IMR-90 (cell line): Measurements from ENCODE around the gene AMFR. TPM values are rescaled to one million over a fixed set of nuclear protein-coding genes. Genes with fewer than 3 reads are reported as not detected.

Experiments used
- ATAC-seq: fragments of 200-7000 bp; cut with Tn5 transposase; 2 replicates; pipeline ENCODE4 v1.9.1; 2020; ENCODE audit warnings: low read depth, mild to moderate bottlenecking, moderate library complexity
- BruUV-seq: library from RNA; stranded (reverse); fragments of 400-500 nt; replicated peaks from 2 replicates; lab custom pipeline; 2021; lab: Mats Ljungman, UMichigan
- CTCF ChIA-PET: fragments of 300-600 bp; formaldehyde crosslinking; extraction: SDS; loops from one replicate; lab custom pipeline; 2021; ENCODE audit warnings: antibody characterized with exemption; lab: Yijun Ruan, JAX
- POLR2A ChIA-PET: fragments of 300-600 bp; sonication (Branson Sonifier 250); formaldehyde crosslinking; loops from one replicate; lab custom pipeline; 2022; ENCODE audit warnings: antibody characterized with exemption; ENCODE audit not compliant: unreplicated experiment; lab: Charles Lee
- DNase-seq: peaks from one replicate; pipeline ENCODE4 v3.0.0; 2013
- H2AFZ ChIP-seq: replicated peaks from 2 replicates; pipeline ENCODE3; 2013; ENCODE audit warnings: low read length, mild to moderate bottlenecking; ENCODE audit not compliant: poor library complexity
- H2AK5ac ChIP-seq: 2 replicates; pipeline ENCODE4 v1.6.1; 2013; ENCODE audit warnings: low read depth, low read length, inconsistent platforms
- H2AK9ac ChIP-seq: replicated peaks from 2 replicates; pipeline ENCODE3; 2013; ENCODE audit warnings: mild to moderate bottlenecking, low read depth, low read length, moderate library complexity; ENCODE audit not compliant: poor library complexity
- H2BK120ac ChIP-seq: 2 replicates; pipeline ENCODE4 v1.6.1; 2013; ENCODE audit warnings: low read depth, low read length, inconsistent platforms
- H2BK15ac ChIP-seq: 3 replicates; pipeline ENCODE4 v1.6.1; 2013; ENCODE audit warnings: low read depth, low read length, inconsistent platforms
- H2BK20ac ChIP-seq: 2 replicates; pipeline ENCODE4 v1.6.1; 2013; ENCODE audit warnings: low read depth, mild to moderate bottlenecking, inconsistent platforms, low read length, moderate library complexity
- H2BK5ac ChIP-seq: 2 replicates; pipeline ENCODE4 v1.6.1; 2013; ENCODE audit warnings: mild to moderate bottlenecking, low read depth, low read length, inconsistent platforms; ENCODE audit not compliant: poor library complexity, severe bottlenecking
- H3K14ac ChIP-seq: replicated peaks from 2 replicates; pipeline ENCODE4 v1.6.1; 2013; ENCODE audit warnings: low read depth, low read length, inconsistent platforms
- H3K18ac ChIP-seq: 2 replicates; pipeline ENCODE4 v1.6.1; 2013; ENCODE audit warnings: low read depth, low read length, control low read depth
- H3K23ac ChIP-seq: 2 replicates; pipeline ENCODE4 v1.6.1; 2013; ENCODE audit warnings: low read depth, low read length, inconsistent platforms
- H3K27ac ChIP-seq: 2 replicates; pipeline ENCODE4 v1.5.1; 2013; ENCODE audit warnings: mild to moderate bottlenecking, control low read depth, low read length; ENCODE audit not compliant: insufficient read depth
- H3K27me3 ChIP-seq: 2 replicates; pipeline ENCODE4 v1.6.1; 2013; ENCODE audit warnings: low read length; ENCODE audit not compliant: control insufficient read depth, insufficient read depth
- H3K36me3 ChIP-seq: 2 replicates; pipeline ENCODE4 v1.6.1; 2013; ENCODE audit warnings: low read length, mixed read lengths; ENCODE audit not compliant: control insufficient read depth, insufficient read depth
- H3K4ac ChIP-seq: 2 replicates; pipeline ENCODE4 v1.6.1; 2013; ENCODE audit warnings: low read depth, low read length, inconsistent platforms
- H3K4me1 ChIP-seq: 2 replicates; pipeline ENCODE4 v1.6.1; 2013; ENCODE audit warnings: low read length, mixed read lengths; ENCODE audit not compliant: control insufficient read depth, insufficient read depth
- H3K4me2 ChIP-seq: 2 replicates; pipeline ENCODE4 v1.6.1; 2013; ENCODE audit warnings: low read depth, mild to moderate bottlenecking, control low read depth, low read length, moderate library complexity
- H3K4me3 ChIP-seq: 2 replicates; pipeline ENCODE4 v1.5.1; 2013; ENCODE audit warnings: low read depth, mild to moderate bottlenecking, control low read depth, low read length, moderate library complexity; ENCODE audit not compliant: insufficient read depth
- H3K56ac ChIP-seq: 2 replicates; pipeline ENCODE4 v1.6.1; 2013; ENCODE audit warnings: low read length, inconsistent platforms; ENCODE audit not compliant: insufficient read depth; ENCODE audit errors: extremely low read depth
- H3K79me1 ChIP-seq, 2 experiments: 2 replicates each; pipeline ENCODE4 v1.6.1; 2013; ENCODE audit warnings: low read length in 2 of 2, inconsistent platforms in 1 of 2, low read depth in 1 of 2
- H3K9ac ChIP-seq: 2 replicates; pipeline ENCODE4 v1.6.1; 2013; ENCODE audit warnings: low read depth, low read length, control low read depth
- H3K9me1 ChIP-seq: 2 replicates; pipeline ENCODE4 v1.6.1; 2013; ENCODE audit warnings: low read length, inconsistent platforms; ENCODE audit not compliant: insufficient read depth
- H3K9me3 ChIP-seq: 2 replicates; pipeline ENCODE4 v1.6.1; 2013; ENCODE audit warnings: low read length; ENCODE audit not compliant: control insufficient read depth, insufficient read depth
- H4K20me1 ChIP-seq: 2 replicates; pipeline ENCODE4 v1.6.1; 2013; ENCODE audit warnings: low read length, inconsistent platforms; ENCODE audit not compliant: insufficient read depth
- H4K5ac ChIP-seq: 2 replicates; pipeline ENCODE4 v1.6.1; 2013; ENCODE audit warnings: mild to moderate bottlenecking, low read depth, low read length, control low read depth
- H4K8ac ChIP-seq, 2 experiments: 2 replicates each; pipeline ENCODE4 v1.6.1; 2013; ENCODE audit warnings: low read depth in 2 of 2, low read length in 2 of 2, control low read depth in 1 of 2, inconsistent platforms in 1 of 2
- H4K91ac ChIP-seq: 2 replicates; pipeline ENCODE4 v1.6.1; 2013; ENCODE audit warnings: low read depth, low read length, inconsistent platforms; ENCODE audit not compliant: insufficient read depth
- CEBPB ChIP-seq: IDR thresholded peaks from 2 replicates; pipeline ENCODE4 v1.6.1; 2012; ENCODE audit warnings: low read depth, low read length, improper control_type of control experiment
- MAFK ChIP-seq: IDR thresholded peaks from 2 replicates; pipeline ENCODE4 v1.6.1; 2012; ENCODE audit warnings: low read depth, low read length, improper control_type of control experiment
- MAZ ChIP-seq: IDR thresholded peaks from 2 replicates; pipeline ENCODE4 v1.6.1; 2012; ENCODE audit warnings: low read depth, mild to moderate bottlenecking, low read length, improper control_type of control experiment, moderate library complexity, borderline replicate concordance
- MXI1 ChIP-seq: IDR thresholded peaks from 2 replicates; pipeline ENCODE4 v1.6.1; 2012; ENCODE audit warnings: low read depth, mild to moderate bottlenecking, low read length, moderate library complexity, borderline replicate concordance
- POLR2A ChIP-seq: IDR thresholded peaks from 2 replicates; pipeline ENCODE4 v1.6.1; 2012; ENCODE audit warnings: mild to moderate bottlenecking, low read depth, low read length
- RAD21 ChIP-seq: IDR thresholded peaks from 2 replicates; pipeline ENCODE4 v1.6.1; 2012; ENCODE audit warnings: low read length, improper control_type of control experiment
- RFX5 ChIP-seq: IDR thresholded peaks from 2 replicates; pipeline ENCODE4 v1.8.0; 2012; ENCODE audit warnings: low read depth, mild to moderate bottlenecking, low read length, moderate library complexity
- SMC3 ChIP-seq: fragments of 150-350 bp; IDR thresholded peaks from 2 replicates; pipeline ENCODE4 v1.6.1; 2016; ENCODE audit warnings: low read depth, mild to moderate bottlenecking, antibody characterized with exemption, low read length, moderate library complexity
- WGBS, 2 experiments: methylation state at CpG; one replicate each; pipeline versions ENCODE4 v1.1.5 to v1.1.7; 2013; ENCODE audit warnings: missing lambda C conversion rate in 2 of 2; ENCODE audit not compliant: insufficient read length in 1 of 2; ENCODE audit errors: extremely low coverage in 2 of 2; 5-methylcytosine and 5-hydroxymethylcytosine counted together
- dilution Hi-C: fragments of 300-500 bp; cut with HindIII; formaldehyde crosslinking; loops from one replicate; pipeline ENCODE4 v1.14.3; 2018; ENCODE audit warnings: low sequenced_read_pairs; ENCODE audit not compliant: unreplicated experiment
- in situ Hi-C: fragments of 300-500 bp; cut with MboI; formaldehyde crosslinking; loops from 3 replicates; pipeline ENCODE4 v1.14.3; 2019; ENCODE audit warnings: low sequenced_read_pairs, inconsistent platforms, mixed read lengths
- intact Hi-C: fragments of 100-400 bp; cut with micrococcal nuclease; formaldehyde crosslinking; loops from 2 replicates; pipeline ENCODE4 v1.10.0; 2022
- polyA plus RNA-seq, 3 experiments: library from polyadenylated mRNA; depleted of rRNA; stranded (reverse); fragments of >200 nt; gene quantifications; 2 replicates each; pipeline ENCODE4 v1.2.3, GENCODE V29; 2012; ENCODE audit warnings: low replicate concordance in 1 of 3
- total RNA-seq: library from RNA; depleted of rRNA; stranded (reverse); fragments of >200 nt; gene quantifications from 2 replicates; pipeline ENCODE4 v1.2.3, GENCODE V29; 2012
- TF ChIP-seq, protein P1 (sequence below): fragments of 150-350 bp; IDR thresholded peaks from 2 replicates; pipeline ENCODE4 v1.6.1; 2016; ENCODE audit warnings: low read depth, mild to moderate bottlenecking, low read length, moderate library complexity, borderline replicate concordance
- TF ChIP-seq, protein P2 (sequence below): conservative IDR thresholded peaks from 2 replicates; pipeline ENCODE4 v1.5.1; 2012; ENCODE audit warnings: mild to moderate bottlenecking, low read depth, low read length, improper control_type of control experiment

AMFR gene
- total and polyA plus RNA-seq, 2 of the 4 experiments (the other 2 are of a cell fraction), result 60.7 to 216 TPM

DNA sequence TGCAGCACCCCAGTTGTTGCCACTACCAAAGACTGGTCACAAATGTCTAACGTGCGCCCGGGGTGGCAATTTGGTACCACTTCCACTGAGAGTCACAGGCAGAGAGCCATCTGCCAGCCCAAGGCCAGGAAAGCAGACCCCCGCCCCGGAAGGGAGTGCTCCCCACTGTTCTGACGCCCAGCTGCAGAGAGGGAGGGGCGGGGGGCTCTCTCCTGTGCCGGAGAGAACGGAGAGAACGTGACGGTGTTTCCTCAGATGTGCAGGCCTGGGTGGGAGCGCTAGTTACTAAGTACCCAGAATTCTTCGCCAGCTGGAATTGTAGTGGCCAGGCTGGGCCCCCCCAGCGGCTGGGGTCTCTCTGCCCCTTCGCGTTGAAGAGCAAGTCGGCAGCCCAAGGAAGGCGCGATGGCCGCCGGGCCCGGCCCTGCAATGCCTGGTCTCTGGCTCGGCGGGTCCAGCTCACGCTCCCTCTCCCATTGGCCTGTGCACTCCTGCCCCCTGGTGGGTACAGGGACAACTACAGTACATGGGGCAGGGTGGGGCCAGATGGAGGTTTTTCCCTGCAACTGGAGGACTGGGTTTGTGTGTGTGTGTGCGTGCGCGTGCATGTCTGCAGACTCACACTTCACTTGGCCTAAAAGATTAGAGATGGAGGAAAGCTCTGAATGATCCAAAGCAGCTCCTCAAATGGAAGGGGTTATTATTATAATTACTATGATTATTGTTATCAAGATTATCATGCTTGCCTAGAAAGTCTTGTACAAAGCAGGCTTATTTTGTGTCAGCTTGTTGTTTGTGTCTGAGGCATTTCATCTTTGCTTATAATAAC lies 107.1 kb downstream of the AMFR start:
- H4K20me1 ChIP-seq, result no peaks in the 10 kb centered on the region
- H2AFZ ChIP-seq, result peak overlapping the region; percentile 68
- H4K91ac ChIP-seq, result no peak overlapping the region
- no peak overlapping the region for H2BK15ac ChIP-seq
- TF ChIP-seq CEBPB, result no peak
- TF ChIP-seq, protein P1, sequence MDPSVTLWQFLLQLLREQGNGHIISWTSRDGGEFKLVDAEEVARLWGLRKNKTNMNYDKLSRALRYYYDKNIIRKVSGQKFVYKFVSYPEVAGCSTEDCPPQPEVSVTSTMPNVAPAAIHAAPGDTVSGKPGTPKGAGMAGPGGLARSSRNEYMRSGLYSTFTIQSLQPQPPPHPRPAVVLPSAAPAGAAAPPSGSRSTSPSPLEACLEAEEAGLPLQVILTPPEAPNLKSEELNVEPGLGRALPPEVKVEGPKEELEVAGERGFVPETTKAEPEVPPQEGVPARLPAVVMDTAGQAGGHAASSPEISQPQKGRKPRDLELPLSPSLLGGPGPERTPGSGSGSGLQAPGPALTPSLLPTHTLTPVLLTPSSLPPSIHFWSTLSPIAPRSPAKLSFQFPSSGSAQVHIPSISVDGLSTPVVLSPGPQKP, result no peak
- 0 out of 2 replicates have a peak, but pooled peaks have one; percentile 37 for TF ChIP-seq MXI1
- TF ChIP-seq POLR2A, result peak; percentile 55; the same call in 1 of the 2 replicates
- TF ChIP-seq, protein P2, sequence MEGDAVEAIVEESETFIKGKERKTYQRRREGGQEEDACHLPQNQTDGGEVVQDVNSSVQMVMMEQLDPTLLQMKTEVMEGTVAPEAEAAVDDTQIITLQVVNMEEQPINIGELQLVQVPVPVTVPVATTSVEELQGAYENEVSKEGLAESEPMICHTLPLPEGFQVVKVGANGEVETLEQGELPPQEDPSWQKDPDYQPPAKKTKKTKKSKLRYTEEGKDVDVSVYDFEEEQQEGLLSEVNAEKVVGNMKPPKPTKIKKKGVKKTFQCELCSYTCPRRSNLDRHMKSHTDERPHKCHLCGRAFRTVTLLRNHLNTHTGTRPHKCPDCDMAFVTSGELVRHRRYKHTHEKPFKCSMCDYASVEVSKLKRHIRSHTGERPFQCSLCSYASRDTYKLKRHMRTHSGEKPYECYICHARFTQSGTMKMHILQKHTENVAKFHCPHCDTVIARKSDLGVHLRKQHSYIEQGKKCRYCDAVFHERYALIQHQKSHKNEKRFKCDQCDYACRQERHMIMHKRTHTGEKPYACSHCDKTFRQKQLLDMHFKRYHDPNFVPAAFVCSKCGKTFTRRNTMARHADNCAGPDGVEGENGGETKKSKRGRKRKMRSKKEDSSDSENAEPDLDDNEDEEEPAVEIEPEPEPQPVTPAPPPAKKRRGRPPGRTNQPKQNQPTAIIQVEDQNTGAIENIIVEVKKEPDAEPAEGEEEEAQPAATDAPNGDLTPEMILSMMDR, result peak; percentile 97
- peak; percentile 94 for TF ChIP-seq SMC3
- TF ChIP-seq MAFK, result no peak
- peak; percentile 85; the same call in 1 of the 2 replicates for TF ChIP-seq MAZ
- peak; percentile 100 for TF ChIP-seq RAD21
- TF ChIP-seq RFX5, result no peak
- H3K56ac ChIP-seq, result no peak overlapping the region
- no peak overlapping the region for H4K8ac ChIP-seq
- intact Hi-C loops (loop anchor here (1.0 to 2.0 kb wide), 4 partner anchors 123 to 606 kb away; no protein-coding TSS in a partner anchor), dilution Hi-C loops (no loop called here), in situ Hi-C loops (loop anchor here (25.0 kb wide), 2 partner anchors 606 to 856 kb away; no protein-coding TSS in a partner anchor)
- H3K79me1 ChIP-seq, result no peaks in the 10 kb centered on the region
- H3K23ac ChIP-seq, result no peak overlapping the region
- no peak overlapping the region for H2AK5ac ChIP-seq
- CTCF ChIA-PET, result interaction anchor here (0.7 to 1.9 kb wide), 10 partner anchors 8 to 376 kb away, joined by 3 to 19 read pairs (median 4); no protein-coding TSS in a partner anchor
- no peak overlapping the region for H3K14ac ChIP-seq
- no peak overlapping the region for H2BK20ac ChIP-seq
- H3K18ac ChIP-seq, result no peak overlapping the region
- peak overlapping the region; percentile 31; the same call in 1 of the 2 replicates for H3K9ac ChIP-seq
- H3K9me1 ChIP-seq, result no peaks in the 10 kb centered on the region
- H3K27ac ChIP-seq, result no peak overlapping the region
- H4K5ac ChIP-seq, result no peak overlapping the region
- no peaks in the 10 kb centered on the region for H3K4me1 ChIP-seq
- POLR2A ChIA-PET, result interaction anchor here (0.5 kb wide), 1 partner anchor 19 kb away, joined by 3 read pairs; no protein-coding TSS in a partner anchor
- H2AK9ac ChIP-seq, result peak overlapping the region; percentile 38
- peak overlapping the region; percentile 45; the same call in 1 of the 2 replicates for H3K4me2 ChIP-seq
- no peak overlapping the region for H2BK5ac ChIP-seq
- no peak overlapping the region for H2BK120ac ChIP-seq
- WGBS, 2 experiments, result 25% methylated on average over 7 of the region's 28 CpGs; no CpG with 5 or more reads in 1 of the 2 experiments
- DNase-seq (peak; percentile 70), ATAC-seq (peak; percentile 100)
- H3K4me3 ChIP-seq, result no peak overlapping the region
- H3K27me3 ChIP-seq, result peaks cover 28% of the 10 kb centered on the region
- H3K36me3 ChIP-seq, result no peaks in the 10 kb centered on the region
- H3K4ac ChIP-seq, result no peak overlapping the region
- H3K9me3 ChIP-seq, result no peaks in the 10 kb centered on the region
- BruUV-seq, result no TSS peak
